HG03097 (cell line): Measurements from ENCODE around the gene OTUB1.

ENCODE experiments used
- ATAC-seq: cut with Tn5 transposase; IDR thresholded peaks from one replicate; pipeline ENCODE4 v1.9.1; 2021; ENCODE audit not compliant: unreplicated experiment, low FRiP score

Gene OTUB1

DNA sequence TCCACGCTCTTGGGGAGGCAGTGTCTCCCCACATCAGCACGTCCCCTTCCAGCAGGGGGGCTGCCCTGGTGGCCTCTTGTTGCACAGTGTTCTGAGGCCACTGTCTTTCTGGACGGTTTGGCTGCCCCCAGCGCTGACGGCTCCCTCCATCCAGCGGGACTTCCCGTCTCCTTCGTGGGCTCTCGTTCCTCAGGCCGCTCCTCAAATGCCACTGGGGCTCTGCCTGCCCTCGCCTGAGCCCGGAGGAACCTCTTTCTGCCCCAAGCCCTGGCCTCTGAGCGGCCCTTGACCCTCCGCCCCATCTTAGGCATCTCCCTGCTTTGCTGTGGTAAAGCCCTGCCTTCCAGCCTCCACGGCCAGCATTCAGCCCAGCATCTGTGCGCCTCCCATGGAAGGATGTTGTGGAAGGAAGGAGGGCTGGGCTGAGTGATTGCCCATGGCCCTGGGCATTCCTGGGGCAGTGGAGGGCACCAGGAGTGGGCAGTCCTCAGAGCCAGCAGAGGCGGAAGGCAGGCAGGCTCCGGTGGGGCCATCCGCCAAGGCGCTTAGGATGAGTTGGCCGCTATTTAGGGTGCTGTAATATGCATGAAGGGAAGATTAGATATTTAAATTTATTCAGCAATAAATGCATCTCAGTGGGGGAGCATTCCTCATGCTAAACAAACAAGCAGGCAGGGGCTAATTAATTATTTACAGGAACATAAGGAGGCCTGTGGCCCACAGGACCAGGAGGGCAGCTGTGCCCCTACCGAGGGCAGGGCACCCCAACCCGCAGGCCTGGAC lies 17.8 kb downstream of the OTUB1 start:
- ATAC-seq, result no peak

- no peak for ATAC-seq
Measured at GRCh38 chr11:64004590-64004984, 18.3 kb downstream of the OTUB1 start.

DNA sequence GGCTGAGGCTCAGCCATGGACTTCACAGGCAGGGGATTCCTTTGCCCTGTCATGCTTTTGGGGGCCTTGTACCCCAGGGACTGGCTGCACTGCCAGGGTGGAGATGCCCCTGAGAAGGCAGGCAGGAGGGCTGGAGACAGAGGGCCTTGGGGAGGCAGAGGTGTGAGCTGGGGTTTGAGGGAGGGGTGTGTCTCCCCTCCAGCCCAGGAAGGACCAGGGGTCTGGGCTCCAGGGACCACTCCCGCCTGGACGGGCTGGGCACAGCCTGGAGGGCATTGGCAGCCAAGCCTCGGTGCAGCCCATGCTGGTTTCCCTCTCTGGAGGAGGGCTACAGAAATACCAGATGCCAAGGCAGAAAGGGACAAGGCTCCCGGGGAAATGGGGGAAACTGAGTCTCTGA lies 19.5 kb downstream of the OTUB1 start:
- no peak for ATAC-seq

DNA sequence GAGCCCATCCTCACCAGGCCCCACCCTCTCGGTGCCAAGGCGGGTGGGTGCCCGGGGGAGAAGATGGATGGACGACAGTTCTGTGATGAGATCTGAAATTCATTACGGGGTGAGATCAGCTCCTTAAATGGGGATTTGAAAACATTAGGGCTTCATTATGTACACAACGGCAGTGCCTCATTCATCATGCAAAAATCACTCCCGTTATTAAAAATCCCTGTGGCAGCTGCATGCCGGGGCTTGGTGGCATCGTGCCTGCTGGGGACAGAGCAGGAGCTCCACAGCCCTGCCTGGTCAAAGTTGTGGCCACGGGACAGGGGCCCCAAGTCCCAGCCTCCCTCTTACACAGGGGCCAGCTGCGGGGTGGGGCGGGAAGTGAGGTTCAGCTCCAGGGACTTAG lies 20.2 kb downstream of the OTUB1 start:
- ATAC-seq, result no peak

- ATAC-seq, result no peak
Measured at GRCh38 chr11:64007160-64007628, 21.0 kb downstream of the OTUB1 start.

GRCh38 chr11:64007629-64008282 lies 21.5 kb downstream of the OTUB1 start:
- no peak for ATAC-seq

- no peak for ATAC-seq
Measured at GRCh38 chr11:64008283-64008913, 22.2 kb downstream of the OTUB1 start.

DNA sequence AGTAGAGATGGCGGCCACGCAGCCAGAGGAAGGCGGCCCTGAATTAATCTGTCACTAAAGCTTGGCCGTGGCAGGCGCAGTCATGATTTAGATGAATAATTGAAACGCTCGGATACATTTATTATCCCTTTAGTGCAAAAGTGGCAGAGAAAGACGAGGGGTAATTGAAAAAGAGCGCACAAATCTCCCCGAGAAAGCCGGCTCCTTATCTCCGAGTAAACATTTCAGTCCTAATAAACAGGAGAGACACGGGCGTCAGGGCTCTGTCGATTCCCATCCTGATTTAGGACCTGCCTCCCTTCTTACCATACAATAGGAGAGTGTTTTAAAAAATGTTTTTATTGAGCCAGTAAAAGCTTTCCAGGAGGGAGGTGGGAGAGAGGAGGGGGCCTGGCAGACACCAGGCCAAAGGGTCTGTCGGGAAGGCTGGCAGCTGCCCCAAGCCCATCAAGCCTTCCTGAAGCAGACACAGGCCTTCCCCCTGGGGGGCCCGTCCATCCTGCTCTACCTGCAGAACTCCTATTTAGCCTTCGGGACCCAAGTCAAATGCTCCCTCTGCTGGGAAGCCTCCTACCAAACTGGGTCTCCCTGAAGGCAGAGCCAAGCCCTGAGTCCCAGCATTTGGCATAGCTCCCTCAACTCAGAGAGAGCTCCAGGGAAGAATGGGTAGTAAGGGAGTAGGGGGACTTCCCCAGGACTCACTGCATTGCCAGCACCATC lies 22.8 kb downstream of the OTUB1 start:
- no peak for ATAC-seq

- ATAC-seq, result no peak
Measured at GRCh38 chr11:64009710-64010109, 23.5 kb downstream of the OTUB1 start.

DNA sequence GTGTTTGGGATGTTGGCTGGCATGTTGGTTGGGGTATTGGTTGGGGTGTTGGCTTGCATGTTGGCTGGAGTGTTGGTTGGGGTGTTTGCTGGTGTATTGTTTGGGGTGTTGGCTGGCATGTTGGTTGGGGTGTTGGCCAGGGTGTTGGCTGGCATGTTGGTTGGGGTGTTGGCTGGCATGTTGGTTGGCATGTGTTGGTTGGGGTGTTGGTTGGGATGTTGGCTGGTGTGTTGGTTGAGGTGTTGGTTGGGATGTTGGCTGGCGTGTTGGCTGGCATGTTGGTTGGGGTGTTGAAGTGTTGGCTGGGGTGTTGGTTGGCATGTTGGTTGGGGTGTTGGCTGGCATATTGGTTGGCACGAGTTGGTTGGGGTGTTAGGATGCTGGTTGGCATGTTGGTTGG lies 24.5 kb downstream of the OTUB1 start:
- ATAC-seq, result no peak

DNA sequence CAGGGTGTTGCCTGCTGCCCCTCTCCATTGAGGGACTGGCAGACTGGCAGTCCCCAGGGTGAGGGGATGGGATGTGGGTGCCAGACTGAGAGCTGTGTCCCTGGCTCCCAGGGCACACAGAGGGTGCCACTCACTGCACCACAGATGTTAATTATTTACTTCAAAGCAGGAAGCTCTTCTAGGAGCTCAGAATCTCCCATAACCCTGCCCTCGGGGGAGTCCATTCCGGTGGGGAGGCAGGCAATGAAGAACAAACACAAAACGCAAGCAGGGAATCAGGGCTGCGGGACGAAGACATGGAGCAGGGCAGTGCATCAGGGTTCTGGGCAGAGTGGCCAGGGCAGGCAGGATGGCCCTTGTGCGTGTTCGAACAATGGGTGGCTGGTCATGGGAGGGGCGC lies 25.1 kb downstream of the OTUB1 start:
- ATAC-seq, result no peak

GRCh38 chr11:64013141-64013896 lies 27.1 kb downstream of the OTUB1 start:
- ATAC-seq, result no peak

GRCh38 chr11:64014356-64014755 lies 28.1 kb downstream of the OTUB1 start:
- no peak for ATAC-seq

DNA sequence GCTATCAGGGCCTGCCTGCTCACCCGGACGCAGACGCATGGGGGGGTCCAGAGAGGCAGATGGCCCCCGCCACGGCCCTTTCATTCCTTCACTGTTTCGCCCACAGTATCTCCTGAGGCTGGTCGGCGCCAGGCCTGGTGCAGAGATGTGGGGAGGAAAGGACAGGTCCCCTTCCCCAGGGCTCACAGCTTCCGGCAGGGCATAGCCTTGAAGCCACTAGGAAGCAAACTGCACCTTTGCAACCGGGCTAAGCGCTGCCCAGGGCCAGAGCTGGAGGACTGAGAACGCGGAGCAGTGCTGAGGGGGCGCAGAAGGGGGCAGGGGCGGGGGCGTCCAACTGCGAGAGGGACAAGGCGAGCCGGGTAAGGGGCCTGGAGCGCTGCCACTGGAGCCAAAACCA lies 29.3 kb downstream of the OTUB1 start:
- no peak for ATAC-seq

GRCh38 chr11:64015935-64016845 lies 30.0 kb downstream of the OTUB1 start:
- no peak for ATAC-seq

- no peak for ATAC-seq
Measured at GRCh38 chr11:64017945-64018224, 31.6 kb downstream of the OTUB1 start.

DNA sequence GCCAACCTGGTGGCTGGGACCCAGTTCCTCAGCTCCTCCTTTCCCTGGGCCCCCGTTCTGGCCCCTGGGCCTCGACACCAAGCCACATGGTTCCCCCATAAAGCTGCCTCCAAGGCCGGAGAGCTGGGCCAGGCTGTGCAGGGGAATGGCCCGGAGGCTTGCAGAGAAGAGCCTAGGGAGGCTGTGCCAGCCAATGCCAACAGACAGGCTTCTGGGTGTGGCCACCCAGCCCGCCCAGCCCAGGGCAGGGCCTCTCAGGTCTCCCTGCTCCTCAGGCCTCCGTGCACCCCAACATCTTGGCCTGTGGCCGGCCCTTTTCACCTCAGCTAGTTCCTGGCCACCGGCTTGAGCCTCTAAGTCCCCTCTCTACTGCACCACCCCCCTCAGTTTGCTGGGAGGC lies 32.1 kb downstream of the OTUB1 start:
- ATAC-seq, result no peak

GRCh38 chr11:64019106-64020037 lies 33.1 kb downstream of the OTUB1 start:
- no peak for ATAC-seq
